ENCODE results near the gene KCNT1. TPM values are rescaled to one million over a fixed set of nuclear protein-coding genes. Genes with fewer than 3 reads are reported as not detected.

The KCNT1 gene
- total and polyA plus RNA-seq, 10 of the 15 experiments (the other 5 are each of a cell fraction or from before 2014, with no cell fraction given): not detected

GRCh38 chr9:135698236-135698635, 3.7 kb upstream of the KCNT1 start (continued):
- TF ChIP-seq MLLT1 (IDR thresholded peaks at IDR 0.05): no peak
- no peak for TF ChIP-seq NFYA (IDR thresholded peaks at IDR 0.05; ENCODE audit: borderline replicate concordance, low read depth, low read length)
- no peak for TF ChIP-seq GABPA (IDR thresholded peaks at IDR 0.05; ENCODE audit: low read depth)
- TF ChIP-seq SMC3 (IDR thresholded peaks at IDR 0.05; ENCODE audit: borderline replicate concordance, low read length): no peak
- TF ChIP-seq HDAC2 (IDR thresholded peaks at IDR 0.05): no peak

GRCh38 chr9:135698767-135699166, 3.2 kb upstream of the KCNT1 start:
- BruUV-seq (replicated peaks): no TSS peak
- Histone ChIP-seq H4K20me1 (ENCODE audit: control insufficient read depth, insufficient read depth) (no peaks in the 10 kb centered on the region), H3K27ac (ENCODE audit: control insufficient read depth, insufficient read depth) (no peak overlapping the region), H3K9me3 (replicated peaks; ENCODE audit: control insufficient read depth, insufficient read depth, low read length) (no peaks in the 10 kb centered on the region), H3K9ac (ENCODE audit: control insufficient read depth, insufficient read depth, low read length) (no peak overlapping the region), H3K4me2 (ENCODE audit: control insufficient read depth, insufficient read depth) (no peak overlapping the region), H3K79me2 (ENCODE audit: control insufficient read depth, insufficient read depth, low read length) (no peaks in the 10 kb centered on the region), H3K4me1 (ENCODE audit: control insufficient read depth, insufficient read depth, low read length) (no peaks in the 10 kb centered on the region), H3K4me3 (no peak overlapping the region), H3K36me3 (ENCODE audit: control insufficient read depth in 2 of 2, insufficient read depth in 2 of 2, low read length in 1 of 2) (no peaks in the 10 kb centered on the region), H3K27me3 (replicated peaks in 1 of 2; ENCODE audit: control insufficient read depth in 2 of 2, insufficient read depth in 2 of 2, low read length in 1 of 2) (no peaks in the 10 kb centered on the region; a peak in 1 of 4 replicates), H2AFZ (ENCODE audit: control insufficient read depth, low read depth, low read length) (no peak overlapping the region)
- 44% methylated on average over 19 of the region's 19 CpGs for WGBS (ENCODE audit: insufficient coverage, insufficient replicate concordance, low lambda C conversion rate, missing lambda C conversion rate)
- ChIA-PET SMC1A (ENCODE audit: uncharacterized antibody, unreplicated experiment) (no interaction called here), CTCF (no interaction called here), POLR2A (no interaction called here), RAD21 (ENCODE audit: unreplicated experiment) (no interaction called here)
- FAIRE-seq (no peak), ATAC-seq (no peak), DNase-seq (ENCODE audit: low read depth, low spot score) (no peak)
- intact Hi-C loops (cut with micrococcal nuclease; ENCODE audit: unreplicated experiment) (no loop called here), in situ Hi-C loops (cut with MboI) (no loop called here)
- TF ChIP-seq CTCF (IDR thresholded peaks at IDR 0.05 in 2 of 3, conservative IDR thresholded peaks at IDR 0.05 in 1 of 3; ENCODE audit: control insufficient read depth in 2 of 3, extremely low read depth in 1 of 3, insufficient read depth in 1 of 3, low read depth in 3 of 3, low read length in 3 of 3) (no peak), NFXL1 (IDR thresholded peaks at IDR 0.05; ENCODE audit: borderline replicate concordance) (no peak), SUPT20H (IDR thresholded peaks at IDR 0.05; ENCODE audit: borderline replicate concordance, control insufficient read depth, low read depth, low read length) (no peak), MXI1 (IDR thresholded peaks at IDR 0.05; ENCODE audit: low read depth, low read length) (no peak), LARP7 (IDR thresholded peaks at IDR 0.05) (no peak), SRF (IDR thresholded peaks at IDR 0.05; ENCODE audit: low read depth in 2 of 2, low read length in 2 of 2) (no peak), IKZF1 (conservative IDR thresholded peaks at IDR 0.05) (no peak), ZNF274 (IDR thresholded peaks at IDR 0.05; ENCODE audit: insufficient read depth, insufficient read length) (no peak), SIX5 (IDR thresholded peaks at IDR 0.05; ENCODE audit: low read depth, low read length, severe bottlenecking) (no peak)
- TF ChIP-seq, protein P1, sequence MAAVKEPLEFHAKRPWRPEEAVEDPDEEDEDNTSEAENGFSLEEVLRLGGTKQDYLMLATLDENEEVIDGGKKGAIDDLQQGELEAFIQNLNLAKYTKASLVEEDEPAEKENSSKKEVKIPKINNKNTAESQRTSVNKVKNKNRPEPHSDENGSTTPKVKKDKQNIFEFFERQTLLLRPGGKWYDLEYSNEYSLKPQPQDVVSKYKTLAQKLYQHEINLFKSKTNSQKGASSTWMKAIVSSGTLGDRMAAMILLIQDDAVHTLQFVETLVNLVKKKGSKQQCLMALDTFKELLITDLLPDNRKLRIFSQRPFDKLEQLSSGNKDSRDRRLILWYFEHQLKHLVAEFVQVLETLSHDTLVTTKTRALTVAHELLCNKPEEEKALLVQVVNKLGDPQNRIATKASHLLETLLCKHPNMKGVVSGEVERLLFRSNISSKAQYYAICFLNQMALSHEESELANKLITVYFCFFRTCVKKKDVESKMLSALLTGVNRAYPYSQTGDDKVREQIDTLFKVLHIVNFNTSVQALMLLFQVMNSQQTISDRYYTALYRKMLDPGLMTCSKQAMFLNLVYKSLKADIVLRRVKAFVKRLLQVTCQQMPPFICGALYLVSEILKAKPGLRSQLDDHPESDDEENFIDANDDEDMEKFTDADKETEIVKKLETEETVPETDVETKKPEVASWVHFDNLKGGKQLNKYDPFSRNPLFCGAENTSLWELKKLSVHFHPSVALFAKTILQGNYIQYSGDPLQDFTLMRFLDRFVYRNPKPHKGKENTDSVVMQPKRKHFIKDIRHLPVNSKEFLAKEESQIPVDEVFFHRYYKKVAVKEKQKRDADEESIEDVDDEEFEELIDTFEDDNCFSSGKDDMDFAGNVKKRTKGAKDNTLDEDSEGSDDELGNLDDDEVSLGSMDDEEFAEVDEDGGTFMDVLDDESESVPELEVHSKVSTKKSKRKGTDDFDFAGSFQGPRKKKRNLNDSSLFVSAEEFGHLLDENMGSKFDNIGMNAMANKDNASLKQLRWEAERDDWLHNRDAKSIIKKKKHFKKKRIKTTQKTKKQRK (IDR thresholded peaks at IDR 0.05; ENCODE audit: low read depth, low read length): no peak

Measured in GM12878 (cell line).